Measurements from ENCODE around the gene MTHFSD. TPM values are rescaled to one million over a fixed set of nuclear protein-coding genes. Genes with fewer than 3 reads are reported as not detected.

Gene MTHFSD
- total RNA-seq, 1 experiment from 2014 or later = 11.9 TPM

- TF ChIP-seq EZH2phosphoT487 (IDR thresholded peaks at IDR 0.05; ENCODE audit: borderline replicate concordance, low read length) = no peak
- no peak for TF ChIP-seq EZH2 (IDR thresholded peaks at IDR 0.05; ENCODE audit: low read length, unreplicated experiment)
- TF ChIP-seq CTCF (conservative IDR thresholded peaks at IDR 0.05; ENCODE audit: low read depth, low read length) = no peak
- no peaks in the 10 kb centered on the region for H4K20me1 ChIP-seq (ENCODE audit: low read length)
- H3K36me3 ChIP-seq (ENCODE audit: low read depth, low read length) = no peaks in the 10 kb centered on the region
- ChIA-PET POLR2A (ENCODE audit: unreplicated experiment) (interaction anchor here (0.6 to 2.5 kb wide), 2 partner anchors 54 to 212 kb away, joined by 3 to 20 read pairs; no protein-coding TSS in a partner anchor), CTCF (interaction anchor here (0.5 to 0.9 kb wide), 2 partner anchors 52 to 490 kb away, joined by 3 to 4 read pairs; no protein-coding TSS in a partner anchor)
- H3K79me2 ChIP-seq (ENCODE audit: low read length) = peaks cover 21% of the 10 kb centered on the region
- no peaks in the 10 kb centered on the region for H3K9me3 ChIP-seq (ENCODE audit: low read length)
- no peaks in the 10 kb centered on the region for H3F3A ChIP-seq (ENCODE audit: low read length, unreplicated experiment)
- intact Hi-C loops (cut with micrococcal nuclease) = loop anchor here (1.0 to 5.0 kb wide), 3 partner anchors 54 to 485 kb away; no protein-coding TSS in a partner anchor
- peak; percentile 12 for ATAC-seq
- peak overlapping the region; percentile 93 for H3K4me2 ChIP-seq (ENCODE audit: low read length)
- peak overlapping the region; percentile 74 for H3K4me3 ChIP-seq (ENCODE audit: low read length)
- no peaks in the 10 kb centered on the region for H3K27me3 ChIP-seq (ENCODE audit: low read length)
- H3K9ac ChIP-seq (ENCODE audit: low read length) = peak overlapping the region; percentile 99
- no peak overlapping the region for H2AFZ ChIP-seq (ENCODE audit: low read length)
- peaks cover 18% of the 10 kb centered on the region for H3K4me1 ChIP-seq (ENCODE audit: insufficient read depth, low read length)
- H3K9me2 ChIP-seq (replicated peaks; ENCODE audit: low read length) = no peaks in the 10 kb centered on the region
- BruUV-seq (replicated peaks) = no TSS peak
- DNase-seq = no peak
- H3K27ac ChIP-seq (ENCODE audit: low read length) = peak overlapping the region; percentile 86
Observed at GRCh38 chr16:86577314-86577971, 22.4 kb upstream of the MTHFSD start.

- H3K9ac ChIP-seq (ENCODE audit: low read length) = peak overlapping the region; percentile 99
- ChIA-PET POLR2A (ENCODE audit: unreplicated experiment) (interaction anchor here (0.7 to 2.5 kb wide), 8 partner anchors 9 to 99 kb away, joined by 3 to 23 read pairs (median 6); no protein-coding TSS in a partner anchor), CTCF (interaction anchor here (0.5 to 1.5 kb wide), 7 partner anchors 8 to 368 kb away, joined by 3 to 13 read pairs (median 4); no protein-coding TSS in a partner anchor)
- intact Hi-C loops (cut with micrococcal nuclease) = loop anchor here (1.0 to 5.0 kb wide), 4 partner anchors 55 to 486 kb away; no protein-coding TSS in a partner anchor
- TF ChIP-seq EZH2phosphoT487 (IDR thresholded peaks at IDR 0.05; ENCODE audit: borderline replicate concordance, low read length) (no peak), CTCF (conservative IDR thresholded peaks at IDR 0.05; ENCODE audit: low read depth, low read length) (no peak), EZH2 (IDR thresholded peaks at IDR 0.05; ENCODE audit: low read length, unreplicated experiment) (no peak)
- H3K36me3 ChIP-seq (ENCODE audit: low read depth, low read length) = no peaks in the 10 kb centered on the region
- TSS peak; percentile 83 for BruUV-seq (replicated peaks)
- no peaks in the 10 kb centered on the region for H4K20me1 ChIP-seq (ENCODE audit: low read length)
- H3K27ac ChIP-seq (ENCODE audit: low read length) = peak overlapping the region; percentile 86
- H2AFZ ChIP-seq (ENCODE audit: low read length) = no peak overlapping the region
- H3K9me2 ChIP-seq (replicated peaks; ENCODE audit: low read length) = no peaks in the 10 kb centered on the region
- H3K4me1 ChIP-seq (ENCODE audit: insufficient read depth, low read length) = peaks cover 18% of the 10 kb centered on the region
- peak overlapping the region; percentile 93 for H3K4me2 ChIP-seq (ENCODE audit: low read length)
- peak overlapping the region; percentile 74 for H3K4me3 ChIP-seq (ENCODE audit: low read length)
- peaks cover 21% of the 10 kb centered on the region for H3K79me2 ChIP-seq (ENCODE audit: low read length)
- no peaks in the 10 kb centered on the region for H3F3A ChIP-seq (ENCODE audit: low read length, unreplicated experiment)
- H3K27me3 ChIP-seq (ENCODE audit: low read length) = no peaks in the 10 kb centered on the region
- DNase-seq (peak; percentile 57), ATAC-seq (peak; percentile 32)
- no peaks in the 10 kb centered on the region for H3K9me3 ChIP-seq (ENCODE audit: low read length)
Observed at GRCh38 chr16:86576591-86577313, 21.7 kb upstream of the MTHFSD start.
